Neural crest cell (in vitro differentiated cells): Measurements from ENCODE around the gene ADK. TPM values are rescaled to one million over a fixed set of nuclear protein-coding genes. Genes with fewer than 3 reads are reported as not detected.
A peak's percentile ranks its signal among the peaks of the same experiment; 100 is the strongest.

Source experiments
- DNase-seq: peaks from one replicate; pipeline ENCODE4 v3.0.0; 2021; ENCODE audit warnings: low read depth, mixed read lengths, low spot score
- H3K27ac Mint-ChIP-seq: one replicate; pipeline ENCODE4 v1.8.0; 2021; ENCODE audit warnings: mild to moderate bottlenecking, mixed read lengths; ENCODE audit not compliant: unreplicated experiment
- H3K27me3 Mint-ChIP-seq: 2 replicates; pipeline ENCODE4 v1.8.0; 2021; ENCODE audit warnings: low read depth, mild to moderate bottlenecking, mixed read lengths
- H3K36me3 Mint-ChIP-seq: 2 replicates; pipeline ENCODE4 v1.8.0; 2021; ENCODE audit warnings: low read depth, mild to moderate bottlenecking, mixed read lengths
- H3K4me1 Mint-ChIP-seq: 2 replicates; pipeline ENCODE4 v1.8.0; 2021; ENCODE audit warnings: mixed read lengths
- H3K4me3 Mint-ChIP-seq: one replicate; pipeline ENCODE4 v1.8.0; 2021; ENCODE audit warnings: mild to moderate bottlenecking, mixed read lengths
- H3K9me3 Mint-ChIP-seq: 2 replicates; pipeline ENCODE4 v1.8.0; 2021; ENCODE audit warnings: mixed read lengths
- CTCF ChIP-seq: fragments of 200-600 bp; sonication (generic); conservative IDR thresholded peaks from 2 replicates; pipeline ENCODE4 v1.5.0; 2021; ENCODE audit warnings: antibody characterized with exemption, mild to moderate bottlenecking
- total RNA-seq: library from RNA; stranded (reverse); gene quantifications from 2 replicates; pipeline ENCODE4 v1.2.1, GENCODE V29; 2021

Gene ADK
- total RNA-seq, 1 donor from 2014 or later, result 35.6 TPM

GRCh38 chr10:74231375-74231774, 80.4 kb downstream of the ADK start:
- H3K27ac Mint-ChIP-seq, result no peak overlapping the region
- no peaks in the 10 kb centered on the region for H3K27me3 Mint-ChIP-seq

GRCh38 chr10:74233281-74233680, 82.3 kb downstream of the ADK start:
- no peaks in the 10 kb centered on the region for H3K4me1 Mint-ChIP-seq
- no peak overlapping the region for H3K4me3 Mint-ChIP-seq
- no peaks in the 10 kb centered on the region for H3K9me3 Mint-ChIP-seq
- no peak overlapping the region for H3K27ac Mint-ChIP-seq
- DNase-seq, result no peak
- no peak for TF ChIP-seq CTCF
- no peaks in the 10 kb centered on the region for H3K27me3 Mint-ChIP-seq
- no peaks in the 10 kb centered on the region for H3K36me3 Mint-ChIP-seq

More at GRCh38 chr10:74231375-74231774, 80.4 kb downstream of the ADK start:
- no peak for TF ChIP-seq CTCF
- no peak for DNase-seq
- no peak overlapping the region for H3K4me3 Mint-ChIP-seq
- H3K4me1 Mint-ChIP-seq, result no peaks in the 10 kb centered on the region
- no peaks in the 10 kb centered on the region for H3K36me3 Mint-ChIP-seq
- H3K9me3 Mint-ChIP-seq, result no peaks in the 10 kb centered on the region

- no peaks in the 10 kb centered on the region for H3K4me1 Mint-ChIP-seq
- no peak for DNase-seq
- H3K9me3 Mint-ChIP-seq, result no peaks in the 10 kb centered on the region
- peak; percentile 62 for TF ChIP-seq CTCF
- no peak overlapping the region for H3K27ac Mint-ChIP-seq
- H3K4me3 Mint-ChIP-seq, result no peak overlapping the region
- no peaks in the 10 kb centered on the region for H3K27me3 Mint-ChIP-seq
- H3K36me3 Mint-ChIP-seq, result no peaks in the 10 kb centered on the region
These were observed 83.5 kb downstream of the ADK start for GRCh38 chr10:74234569-74234968.

GRCh38 chr10:74238031-74238431, 87.0 kb downstream of the ADK start:
- no peaks in the 10 kb centered on the region for H3K9me3 Mint-ChIP-seq
- no peaks in the 10 kb centered on the region for H3K36me3 Mint-ChIP-seq
- H3K4me1 Mint-ChIP-seq, result no peaks in the 10 kb centered on the region
- H3K27ac Mint-ChIP-seq, result no peak overlapping the region
- H3K4me3 Mint-ChIP-seq, result no peak overlapping the region
- no peak for TF ChIP-seq CTCF
- H3K27me3 Mint-ChIP-seq, result no peaks in the 10 kb centered on the region
- DNase-seq, result no peak

GRCh38 chr10:74238516-74238915, 87.5 kb downstream of the ADK start:
- TF ChIP-seq CTCF, result no peak
- Mint-ChIP-seq H3K36me3 (no peaks in the 10 kb centered on the region), H3K4me3 (no peak overlapping the region), H3K27ac (no peak overlapping the region), H3K9me3 (no peaks in the 10 kb centered on the region), H3K4me1 (no peaks in the 10 kb centered on the region), H3K27me3 (no peaks in the 10 kb centered on the region)
- DNase-seq, result no peak

GRCh38 chr10:74243067-74243466, 92.0 kb downstream of the ADK start:
- no peaks in the 10 kb centered on the region for H3K4me1 Mint-ChIP-seq
- no peak for TF ChIP-seq CTCF
- H3K27ac Mint-ChIP-seq, result no peak overlapping the region
- no peak for DNase-seq
- no peak overlapping the region for H3K4me3 Mint-ChIP-seq
- H3K36me3 Mint-ChIP-seq, result no peaks in the 10 kb centered on the region
- no peaks in the 10 kb centered on the region for H3K9me3 Mint-ChIP-seq
- H3K27me3 Mint-ChIP-seq, result no peaks in the 10 kb centered on the region
